ENCODE data around the gene MPP3.
"Not testable (repeated sequence)": the region's sequence is repeated elsewhere in the genome, so short reads cannot be mapped to it uniquely, and the experiment has no call there.

Gene MPP3

GRCh38 chr17:43873091-43873490 is 40.1 kb upstream of the MPP3 start:
- DNase-seq (ENCODE audit: low read depth) = no peak
- TF ChIP-seq, protein P1, sequence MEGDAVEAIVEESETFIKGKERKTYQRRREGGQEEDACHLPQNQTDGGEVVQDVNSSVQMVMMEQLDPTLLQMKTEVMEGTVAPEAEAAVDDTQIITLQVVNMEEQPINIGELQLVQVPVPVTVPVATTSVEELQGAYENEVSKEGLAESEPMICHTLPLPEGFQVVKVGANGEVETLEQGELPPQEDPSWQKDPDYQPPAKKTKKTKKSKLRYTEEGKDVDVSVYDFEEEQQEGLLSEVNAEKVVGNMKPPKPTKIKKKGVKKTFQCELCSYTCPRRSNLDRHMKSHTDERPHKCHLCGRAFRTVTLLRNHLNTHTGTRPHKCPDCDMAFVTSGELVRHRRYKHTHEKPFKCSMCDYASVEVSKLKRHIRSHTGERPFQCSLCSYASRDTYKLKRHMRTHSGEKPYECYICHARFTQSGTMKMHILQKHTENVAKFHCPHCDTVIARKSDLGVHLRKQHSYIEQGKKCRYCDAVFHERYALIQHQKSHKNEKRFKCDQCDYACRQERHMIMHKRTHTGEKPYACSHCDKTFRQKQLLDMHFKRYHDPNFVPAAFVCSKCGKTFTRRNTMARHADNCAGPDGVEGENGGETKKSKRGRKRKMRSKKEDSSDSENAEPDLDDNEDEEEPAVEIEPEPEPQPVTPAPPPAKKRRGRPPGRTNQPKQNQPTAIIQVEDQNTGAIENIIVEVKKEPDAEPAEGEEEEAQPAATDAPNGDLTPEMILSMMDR (IDR thresholded peaks at IDR 0.05; ENCODE audit: insufficient read depth, low read depth, low read length, missing control alignments) = no peak

DNA sequence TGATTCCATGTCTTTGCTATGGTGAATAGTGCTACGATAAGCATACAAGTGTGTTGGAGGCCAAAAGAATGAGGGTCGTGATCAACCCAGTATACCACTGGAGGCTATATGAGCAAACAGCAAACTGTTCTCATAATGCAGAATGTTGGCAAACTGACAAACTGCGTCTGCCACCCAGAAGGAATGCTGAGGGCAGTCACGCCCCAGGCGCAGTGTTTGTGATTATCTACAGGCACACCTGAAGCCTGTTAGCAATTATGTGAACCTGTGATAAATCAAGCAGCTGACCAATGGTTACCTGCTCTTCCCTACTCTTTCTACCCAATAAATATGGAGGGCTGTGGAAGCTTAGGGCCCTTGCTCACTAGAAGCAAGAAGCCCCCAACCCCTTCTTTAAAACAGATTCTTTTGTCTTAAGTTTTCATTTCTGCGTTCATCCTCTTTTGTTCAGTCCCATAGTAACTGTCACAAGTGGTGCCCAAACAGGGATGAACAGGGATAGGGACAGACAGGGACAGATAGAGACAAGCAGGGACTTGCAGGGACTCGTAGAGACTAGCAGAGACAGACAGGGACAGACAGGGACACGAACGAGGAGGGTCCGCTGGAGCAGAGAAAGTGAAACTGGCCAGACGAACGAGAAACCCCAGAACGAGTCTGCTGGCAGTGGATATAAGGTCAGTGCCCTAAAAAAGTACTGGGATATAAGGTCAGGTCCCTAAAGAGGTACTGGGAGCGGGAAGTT is 39.2 kb upstream of the MPP3 start:
- no peak for DNase-seq (ENCODE audit: low read depth)
- no peak overlapping the region for H3K4me3 ChIP-seq (ENCODE audit: low read depth, low read length)
- TF ChIP-seq, protein P1 (IDR thresholded peaks at IDR 0.05; ENCODE audit: insufficient read depth, low read depth, low read length, missing control alignments) = no peak

More at GRCh38 chr17:43873091-43873490, 40.1 kb upstream of the MPP3 start:
- H3K4me3 ChIP-seq (ENCODE audit: low read depth, low read length) = no peak overlapping the region

DNA sequence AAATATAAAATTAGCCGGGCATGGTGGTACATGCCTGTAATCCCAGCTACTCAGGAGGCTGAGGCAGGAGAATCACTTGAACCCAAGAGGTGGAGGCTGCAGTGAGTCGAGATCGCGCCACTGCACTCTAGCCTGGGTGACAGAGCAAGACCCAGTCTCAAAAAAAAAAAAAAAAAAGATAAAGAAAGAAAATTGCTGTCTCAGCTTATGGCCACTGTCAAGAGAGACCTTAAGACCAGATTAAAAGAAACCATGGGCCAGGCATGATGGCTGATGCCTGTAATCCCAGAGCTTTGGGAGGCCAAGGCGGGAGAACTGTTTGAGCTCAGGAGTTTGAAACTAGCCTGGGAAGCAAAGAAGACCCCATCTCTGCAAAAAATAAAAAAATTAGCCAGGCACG is 36.1 kb upstream of the MPP3 start:
- not testable (repeated sequence) for DNase-seq (ENCODE audit: low read depth); H3K4me3 ChIP-seq (ENCODE audit: low read depth, low read length)

DNA sequence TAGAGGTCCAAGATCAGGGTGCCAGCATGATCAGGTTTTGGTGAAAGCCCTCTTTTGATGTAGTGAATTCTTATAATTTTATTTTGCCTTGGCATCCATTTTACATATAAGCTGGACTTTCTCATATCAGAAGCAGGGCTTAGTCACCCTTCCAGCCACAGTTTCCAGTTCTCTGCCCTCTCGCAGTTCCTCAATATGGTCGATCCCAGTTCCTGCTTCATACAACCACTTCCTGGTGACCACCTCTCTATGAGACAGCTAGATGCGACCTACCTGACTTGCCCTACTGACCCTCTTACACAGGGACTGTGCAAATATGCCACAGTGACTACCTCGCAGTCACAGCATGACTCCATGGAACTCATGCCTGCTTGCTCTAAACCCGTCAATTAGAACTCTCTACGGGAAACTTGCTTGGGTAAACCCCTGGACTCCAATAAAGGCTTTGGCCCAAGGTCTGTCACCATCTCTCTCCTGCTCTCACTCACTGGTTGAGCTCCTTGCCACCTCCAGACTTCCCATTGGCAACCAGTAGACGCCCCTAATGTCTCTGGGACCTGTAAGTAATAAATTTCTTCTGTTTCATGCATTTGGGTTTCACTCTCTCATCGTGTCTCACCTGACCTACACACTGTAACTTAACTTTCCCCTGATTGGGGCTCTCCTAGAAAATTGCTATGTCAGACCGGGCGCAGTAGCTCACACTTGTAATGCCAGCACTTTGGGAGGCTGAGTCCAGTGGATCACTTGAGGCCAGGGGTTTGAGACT is 35.5 kb upstream of the MPP3 start:
- H3K4me3 ChIP-seq (ENCODE audit: low read depth, low read length) = no peak overlapping the region
- DNase-seq (ENCODE audit: low read depth) = no peak
- TF ChIP-seq, protein P1 (IDR thresholded peaks at IDR 0.05; ENCODE audit: insufficient read depth, low read depth, low read length, missing control alignments) = no peak

- TF ChIP-seq, protein P1 (IDR thresholded peaks at IDR 0.05; ENCODE audit: insufficient read depth, low read depth, low read length, missing control alignments) = no peak
- no peak for DNase-seq (ENCODE audit: low read depth)
- no peak overlapping the region for H3K4me3 ChIP-seq (ENCODE audit: low read depth, low read length)
These were observed 31.4 kb upstream of the MPP3 start for GRCh38 chr17:43864161-43864984.

GRCh38 chr17:43861960-43862359 is 29.0 kb upstream of the MPP3 start:
- no peak for DNase-seq (ENCODE audit: low read depth)
- no peak overlapping the region for H3K4me3 ChIP-seq (ENCODE audit: low read depth, low read length)
- TF ChIP-seq, protein P1 (IDR thresholded peaks at IDR 0.05; ENCODE audit: insufficient read depth, low read depth, low read length, missing control alignments) = no peak

All from GM12865 (cell line).